ENCODE measurements around the gene CA4.
"Not testable (repeated sequence)": the region's sequence is repeated elsewhere in the genome, so short reads cannot be mapped to it uniquely, and the experiment has no call there.

CA4 gene

GRCh38 chr17:60156746-60157145, 7.0 kb downstream of the CA4 start:
- no peak for DNase-seq

- no peak for DNase-seq
These were observed 7.8 kb downstream of the CA4 start for GRCh38 chr17:60157487-60158040.

- no peak for DNase-seq
These were observed 9.1 kb downstream of the CA4 start for GRCh38 chr17:60158751-60159478.

- no peak for DNase-seq
These were observed 9.7 kb downstream of the CA4 start for GRCh38 chr17:60159479-60159866.

- no peak for DNase-seq
These were observed 11.2 kb downstream of the CA4 start for GRCh38 chr17:60160829-60161501.

GRCh38 chr17:60161598-60162330, 12.0 kb downstream of the CA4 start:
- no peak for DNase-seq

- DNase-seq = no peak
These were observed 13.5 kb downstream of the CA4 start for GRCh38 chr17:60163108-60163784.

GRCh38 chr17:60164164-60164563, 14.4 kb downstream of the CA4 start:
- no peak for DNase-seq

- no peak for DNase-seq
These were observed 14.9 kb downstream of the CA4 start for GRCh38 chr17:60164697-60165096.

GRCh38 chr17:60165223-60165622, 15.4 kb downstream of the CA4 start:
- no peak for DNase-seq

GRCh38 chr17:60165971-60166370, 16.2 kb downstream of the CA4 start:
- no peak for DNase-seq

GRCh38 chr17:60167065-60167741, 17.4 kb downstream of the CA4 start:
- no peak for DNase-seq

GRCh38 chr17:60168654-60169053, 18.9 kb downstream of the CA4 start:
- no peak for DNase-seq

GRCh38 chr17:60169921-60170817, 20.4 kb downstream of the CA4 start:
- no peak for DNase-seq

GRCh38 chr17:60170835-60171752, 21.3 kb downstream of the CA4 start:
- DNase-seq = no peak

GRCh38 chr17:60171753-60172079, 21.9 kb downstream of the CA4 start:
- DNase-seq = no peak

- no peak for DNase-seq
These were observed 23.6 kb downstream of the CA4 start for GRCh38 chr17:60173304-60173819.

- DNase-seq = no peak
These were observed 24.3 kb downstream of the CA4 start for GRCh38 chr17:60174035-60174434.

GRCh38 chr17:60174767-60175166, 25.0 kb downstream of the CA4 start:
- not testable (repeated sequence) for DNase-seq

- not testable (repeated sequence) for DNase-seq
These were observed 27.0 kb downstream of the CA4 start for GRCh38 chr17:60176763-60177162.
